ENCODE data around the gene COL4A6. TPM values are rescaled to one million over a fixed set of nuclear protein-coding genes. Genes with fewer than 3 reads are reported as not detected.

COL4A6 gene
- total and polyA plus RNA-seq, 2 donors (not counting 3 experiments of a cell fraction or from before 2014, with no cell fraction given), result 0.49 to 0.62 TPM

DNA sequence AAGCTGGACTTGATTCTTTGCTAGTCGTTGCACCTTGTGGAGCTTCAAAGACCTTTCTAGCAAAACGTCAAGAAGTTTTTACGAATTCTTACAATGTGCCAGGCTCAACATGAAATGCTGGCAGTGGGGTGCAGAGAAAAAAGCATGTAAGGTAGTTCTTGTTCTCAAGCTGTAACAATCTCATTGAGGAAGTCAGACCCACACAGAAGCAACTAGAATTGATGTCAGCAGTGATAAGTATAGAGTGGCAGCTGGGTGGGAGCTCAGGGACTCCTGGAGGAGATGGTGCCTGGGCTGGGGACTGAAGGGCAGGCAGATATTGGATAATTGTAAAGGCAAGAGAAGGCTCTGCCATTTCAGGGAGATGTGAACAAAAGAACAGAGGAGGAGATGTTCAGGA lies 264.3 kb downstream of the COL4A6 start:
- no peaks in the 10 kb centered on the region for H3K79me2 ChIP-seq (ENCODE audit: control insufficient read depth, insufficient read depth, low read length)
- POLR2A ChIA-PET, result interaction anchor here (0.6 kb wide), 1 partner anchor 599 kb away, joined by 3 read pairs; no protein-coding TSS in a partner anchor

More for the DNA sequence above, 264.3 kb downstream of the COL4A6 start:
- H3K36me3 ChIP-seq (ENCODE audit: control insufficient read depth in 2 of 2, extremely low read depth in 1 of 2, insufficient read depth in 2 of 2, low read length in 2 of 2), result no peaks in the 10 kb centered on the region
- CTCF ChIA-PET, result no interaction called here
- no peaks in the 10 kb centered on the region for H3K4me1 ChIP-seq (ENCODE audit: control insufficient read depth, extremely low read depth, insufficient read depth, low read length)
- no TSS peak for BruUV-seq (replicated peaks)
- H2AFZ ChIP-seq (ENCODE audit: low read depth, low read length), result no peak overlapping the region
- dilution Hi-C loops (cut with MboI; ENCODE audit: extremely low pct_ligation_motif_present, low sequenced_read_pairs) (no loop called here), intact Hi-C loops (cut with micrococcal nuclease) (no loop called here)
- no peaks in the 10 kb centered on the region for H3K9me3 ChIP-seq (replicated peaks; ENCODE audit: control insufficient read depth, insufficient read depth, low read length)
- H3K4me3 ChIP-seq (replicated peaks in 1 of 3; ENCODE audit: insufficient read depth in 1 of 3, low read depth in 1 of 3, low read length in 3 of 3), result no peak overlapping the region
- no peaks in the 10 kb centered on the region for H4K20me1 ChIP-seq (replicated peaks; ENCODE audit: control insufficient read depth, extremely low read depth, insufficient read depth, low read length)
- H3K9me1 ChIP-seq (replicated peaks; ENCODE audit: control insufficient read depth, extremely low read depth, insufficient read depth, low read length), result no peaks in the 10 kb centered on the region
- no peak overlapping the region for H3K4me2 ChIP-seq (ENCODE audit: insufficient read depth, low read length)
- FAIRE-seq, result no peak
- TF ChIP-seq MYC (IDR thresholded peaks at IDR 0.05; ENCODE audit: low read depth, low read length), result no peak
- no peak for TF ChIP-seq EZH2 (IDR thresholded peaks at IDR 0.05; ENCODE audit: borderline replicate concordance, low read depth, low read length, severe bottlenecking)
- TF ChIP-seq, protein P1, sequence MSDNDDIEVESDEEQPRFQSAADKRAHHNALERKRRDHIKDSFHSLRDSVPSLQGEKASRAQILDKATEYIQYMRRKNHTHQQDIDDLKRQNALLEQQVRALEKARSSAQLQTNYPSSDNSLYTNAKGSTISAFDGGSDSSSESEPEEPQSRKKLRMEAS (IDR thresholded peaks at IDR 0.05; ENCODE audit: insufficient read depth, insufficient read length), result no peak
- TF ChIP-seq, protein P2, sequence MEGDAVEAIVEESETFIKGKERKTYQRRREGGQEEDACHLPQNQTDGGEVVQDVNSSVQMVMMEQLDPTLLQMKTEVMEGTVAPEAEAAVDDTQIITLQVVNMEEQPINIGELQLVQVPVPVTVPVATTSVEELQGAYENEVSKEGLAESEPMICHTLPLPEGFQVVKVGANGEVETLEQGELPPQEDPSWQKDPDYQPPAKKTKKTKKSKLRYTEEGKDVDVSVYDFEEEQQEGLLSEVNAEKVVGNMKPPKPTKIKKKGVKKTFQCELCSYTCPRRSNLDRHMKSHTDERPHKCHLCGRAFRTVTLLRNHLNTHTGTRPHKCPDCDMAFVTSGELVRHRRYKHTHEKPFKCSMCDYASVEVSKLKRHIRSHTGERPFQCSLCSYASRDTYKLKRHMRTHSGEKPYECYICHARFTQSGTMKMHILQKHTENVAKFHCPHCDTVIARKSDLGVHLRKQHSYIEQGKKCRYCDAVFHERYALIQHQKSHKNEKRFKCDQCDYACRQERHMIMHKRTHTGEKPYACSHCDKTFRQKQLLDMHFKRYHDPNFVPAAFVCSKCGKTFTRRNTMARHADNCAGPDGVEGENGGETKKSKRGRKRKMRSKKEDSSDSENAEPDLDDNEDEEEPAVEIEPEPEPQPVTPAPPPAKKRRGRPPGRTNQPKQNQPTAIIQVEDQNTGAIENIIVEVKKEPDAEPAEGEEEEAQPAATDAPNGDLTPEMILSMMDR (IDR thresholded peaks at IDR 0.05; ENCODE audit: extremely low read depth in 1 of 2, insufficient read depth in 1 of 2, low read depth in 1 of 2, low read length in 2 of 2), result no peak
- no peak for TF ChIP-seq FOS (IDR thresholded peaks at IDR 0.05; ENCODE audit: borderline replicate concordance, insufficient read depth, low read length)
- TF ChIP-seq JUN (IDR thresholded peaks at IDR 0.05; ENCODE audit: borderline replicate concordance, insufficient read depth, insufficient read length, low read depth), result no peak
- no peak for TF ChIP-seq GATA2 (IDR thresholded peaks at IDR 0.05; ENCODE audit: insufficient read depth, insufficient read length, low read depth, low read length)
- TF ChIP-seq POLR2A (IDR thresholded peaks at IDR 0.05; ENCODE audit: low read depth, low read length), result no peak
- TF ChIP-seq POLR2AphosphoS5 (IDR thresholded peaks at IDR 0.05; ENCODE audit: insufficient read depth, low read depth, low read length), result no peak
- no peak overlapping the region for H3K27ac ChIP-seq (ENCODE audit: insufficient read depth, low read depth, low read length)
- H3K9ac ChIP-seq (replicated peaks; ENCODE audit: extremely low read depth, insufficient read depth, low read length), result no peak overlapping the region
- no peaks in the 10 kb centered on the region for H3K27me3 ChIP-seq (ENCODE audit: control insufficient read depth in 2 of 2, insufficient read depth in 2 of 2, low read length in 2 of 2)
- DNase-seq (ENCODE audit: low read depth, low spot score), result no peak

Data from endothelial cell of umbilical vein (primary cell).